ENCODE data around the gene TMEM250.
"Not testable (repeated sequence)": the region's sequence is repeated elsewhere in the genome, so short reads cannot be mapped to it uniquely, and the experiment has no call there.

The TMEM250 gene

GRCh38 chr9:136110082-136111061 lies 8.3 kb downstream of the TMEM250 start:
- DNase-seq = no peak

GRCh38 chr9:136109351-136110081 lies 9.2 kb downstream of the TMEM250 start:
- peak in 1 of 2 experiments; percentile 87 for DNase-seq

DNA sequence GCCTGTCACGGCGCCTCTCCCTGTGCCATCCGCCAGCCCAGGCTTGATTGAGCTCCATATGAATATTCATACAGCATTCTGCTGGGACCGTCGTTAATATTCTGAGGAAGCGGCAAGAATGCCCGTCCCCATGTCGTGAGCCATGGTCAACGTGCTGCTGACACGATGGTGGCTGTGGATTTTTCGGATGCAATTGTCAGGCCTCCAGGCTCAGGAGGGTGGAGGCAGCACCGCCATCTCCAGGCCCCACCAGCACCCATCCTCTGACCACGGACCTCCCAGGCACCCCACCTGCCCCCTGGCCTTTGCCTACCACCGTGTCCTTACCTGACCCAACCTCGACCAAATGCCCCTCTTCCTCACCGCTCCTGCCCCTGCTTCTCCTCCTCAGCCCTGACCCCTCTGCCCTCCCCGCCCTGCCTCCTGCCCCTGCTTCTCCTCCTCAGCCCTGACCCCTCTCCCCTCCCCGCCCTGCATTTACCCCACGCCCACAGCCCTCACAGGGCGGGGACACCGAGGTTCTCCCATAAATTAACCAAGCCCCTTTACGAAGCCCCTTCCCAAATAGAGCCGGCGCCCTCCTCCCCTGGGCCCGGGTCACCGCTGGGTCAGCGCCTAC lies 9.9 kb downstream of the TMEM250 start:
- DNase-seq = no peak

- DNase-seq = peak; percentile 21 to 52
Measured at GRCh38 chr9:136107953-136108647, 10.6 kb downstream of the TMEM250 start.

GRCh38 chr9:136107155-136107952 lies 11.3 kb downstream of the TMEM250 start:
- no peak for DNase-seq

DNA sequence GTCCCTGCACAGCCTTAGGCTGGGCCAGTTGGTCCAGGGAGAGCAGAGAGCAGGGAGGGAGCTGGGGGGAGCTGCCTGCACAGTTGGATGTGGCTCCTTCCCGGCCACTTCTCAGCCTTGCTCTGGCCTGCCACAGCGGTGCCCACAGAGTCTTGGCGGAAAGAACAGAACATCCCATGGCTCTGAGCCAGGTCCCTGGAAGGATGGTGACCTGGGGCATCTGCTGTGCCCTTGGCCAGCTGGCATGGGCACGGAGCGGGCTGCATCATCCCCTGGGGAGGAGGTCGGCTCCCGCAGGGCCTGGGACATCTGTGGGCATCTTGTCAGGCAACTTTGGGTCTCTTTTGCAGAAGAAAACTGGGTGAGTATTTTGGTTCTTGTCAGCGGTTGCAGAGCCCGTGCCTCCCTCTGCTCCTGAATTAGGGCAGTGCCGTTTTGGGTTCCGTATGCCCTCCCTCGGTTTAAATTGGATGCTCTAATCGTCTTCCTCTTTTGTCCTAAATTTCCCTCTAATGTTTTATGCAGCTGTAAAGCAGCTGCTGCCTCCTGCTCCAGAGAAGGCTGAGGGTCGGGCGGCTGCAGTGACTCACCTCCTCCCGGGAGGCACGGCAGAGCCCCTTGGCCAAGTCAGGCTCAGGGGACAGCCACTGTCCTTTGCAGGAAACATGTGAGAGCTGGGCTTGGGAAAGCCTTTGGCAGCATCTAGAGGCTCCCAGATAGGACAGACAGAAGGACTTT lies 13.1 kb downstream of the TMEM250 start:
- DNase-seq = peak in 1 of 2 experiments; percentile 55

DNA sequence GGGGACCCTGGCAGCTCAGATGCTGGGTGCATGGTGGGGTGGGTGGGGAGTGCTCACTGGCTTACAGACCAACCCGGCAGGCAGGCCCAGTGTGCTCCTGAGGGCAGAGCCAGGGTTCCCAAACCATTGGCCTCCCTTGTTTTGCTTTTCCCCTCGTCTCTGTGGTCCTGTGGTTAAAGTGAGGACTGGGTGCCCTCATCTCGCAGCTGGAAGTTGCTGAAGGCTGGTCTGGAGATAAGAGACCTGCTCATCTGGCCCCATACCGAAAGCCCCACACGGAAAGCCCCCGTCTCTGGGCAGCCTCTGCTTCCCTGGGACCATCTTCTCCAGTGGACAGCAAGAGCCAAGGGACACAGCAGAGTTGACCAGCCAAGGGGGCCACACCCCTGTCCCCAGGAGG lies 13.8 kb downstream of the TMEM250 start:
- no peak for DNase-seq

DNA sequence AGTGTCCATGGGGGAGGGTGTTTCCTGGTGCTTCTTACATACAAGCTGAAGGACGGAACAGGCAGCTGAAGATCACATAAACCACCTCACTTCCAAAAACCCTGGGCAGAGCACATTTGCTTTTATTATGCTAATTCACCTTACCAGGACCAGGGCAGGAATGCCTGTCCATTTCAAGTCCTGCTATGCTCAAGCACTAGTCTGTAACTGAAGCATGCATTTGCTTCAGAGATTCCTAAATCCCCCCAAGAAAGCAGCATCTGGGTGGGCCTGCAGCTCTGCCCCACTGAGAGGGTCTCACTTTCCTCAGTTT lies 14.2 kb downstream of the TMEM250 start:
- DNase-seq = no peak

DNA sequence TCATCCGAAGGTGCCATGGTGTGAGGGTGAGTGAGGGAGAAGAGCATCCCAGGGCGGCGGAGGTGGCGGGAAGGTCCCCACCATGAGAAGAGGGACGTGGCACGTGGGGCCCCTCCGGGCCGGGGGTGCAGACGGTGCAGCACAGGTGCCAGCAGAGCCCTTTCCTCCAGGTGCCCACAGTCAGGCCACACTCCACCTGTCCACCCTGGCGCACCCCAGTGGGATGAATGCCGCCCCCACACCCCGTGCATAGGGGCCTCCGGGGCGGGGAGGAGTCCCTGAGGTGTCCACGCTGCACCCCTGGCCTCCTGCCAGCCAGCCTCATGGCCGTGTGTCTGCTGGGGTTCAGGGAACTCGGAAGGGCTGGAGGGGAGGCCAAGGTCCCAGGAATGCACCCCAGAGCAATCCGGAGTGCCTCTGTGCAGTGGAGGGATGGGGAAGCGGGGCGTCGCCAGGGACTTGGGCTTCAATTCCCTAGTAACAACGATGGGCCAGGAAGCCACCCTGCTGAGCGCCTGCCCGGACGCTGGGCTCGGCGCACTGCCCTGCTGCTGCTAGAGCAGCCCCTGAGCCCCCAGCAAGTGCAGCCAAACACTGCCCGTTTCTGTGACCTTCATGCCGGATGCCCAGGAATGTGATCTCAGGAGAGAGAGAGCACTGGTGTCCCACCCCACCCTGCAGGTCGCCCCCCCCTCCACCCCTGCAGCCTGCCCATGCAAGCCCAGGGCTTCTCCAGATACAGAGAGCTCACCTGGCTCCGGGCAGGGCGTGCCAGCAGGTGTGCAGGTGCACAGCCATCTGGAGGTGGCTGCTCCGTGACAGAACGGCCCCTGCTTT lies 14.8 kb downstream of the TMEM250 start:
- DNase-seq = no peak

GRCh38 chr9:136101615-136102074 lies 17.0 kb downstream of the TMEM250 start:
- not testable (repeated sequence) for DNase-seq

- no peak for DNase-seq
Measured at GRCh38 chr9:136100700-136101614, 17.7 kb downstream of the TMEM250 start.

DNA sequence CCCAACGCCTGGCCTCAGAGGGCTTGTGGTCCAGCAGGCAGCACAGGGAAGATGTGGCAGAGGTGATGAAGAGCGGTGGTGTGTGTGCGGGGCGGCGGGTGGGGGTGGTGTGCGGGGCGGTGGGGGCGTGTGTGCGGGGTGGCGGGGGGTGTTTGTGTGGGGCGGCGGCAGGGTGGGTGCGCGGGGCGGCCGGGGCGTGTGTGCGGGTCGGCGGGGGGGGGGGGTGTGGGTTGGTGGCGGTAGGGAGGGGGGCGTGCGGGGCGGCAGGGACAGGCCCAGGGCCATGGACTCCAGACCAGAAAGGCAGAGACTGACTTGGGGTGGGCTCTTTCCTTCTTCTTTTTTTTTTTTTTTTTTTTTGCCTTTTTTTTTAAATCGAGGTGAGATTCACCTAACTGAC lies 19.1 kb downstream of the TMEM250 start:
- DNase-seq = no peak

GRCh38 chr9:136098844-136099243 lies 19.8 kb downstream of the TMEM250 start:
- no peak for DNase-seq

DNA sequence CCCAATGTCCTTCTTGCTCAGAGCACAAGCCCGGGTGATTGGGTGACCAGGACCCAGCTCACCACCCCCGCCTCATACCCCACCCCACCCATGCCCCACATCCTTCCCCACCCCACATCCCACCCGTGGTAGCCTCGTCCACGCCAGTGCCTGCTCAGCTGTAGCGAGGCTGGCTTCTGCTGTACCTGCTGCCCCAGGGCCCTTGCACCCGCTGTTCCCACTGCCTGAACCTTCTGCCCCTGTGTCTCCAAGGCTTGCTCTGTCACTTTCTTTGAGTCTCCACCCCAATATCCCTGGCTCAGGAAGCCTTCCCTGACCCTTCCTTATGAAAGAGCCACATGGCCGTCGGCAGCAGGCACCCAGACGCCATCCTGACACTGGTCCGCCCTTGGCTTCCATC lies 20.5 kb downstream of the TMEM250 start:
- DNase-seq = no peak

GRCh38 chr9:136096505-136097001 lies 22.1 kb downstream of the TMEM250 start:
- no peak for DNase-seq

- DNase-seq = peak in 1 of 2 experiments; percentile 30
Measured at GRCh38 chr9:136095070-136096058, 23.3 kb downstream of the TMEM250 start, which contains the start of gene NACC2. Gene NACC2, minus strand, starts transcription at chr9:136095289. Its CDS starts 44,768 bp downstream, at chr9:136050521.

Data from NCI-H446 (cell line).